BJ (cell line): ENCODE results near the gene ANO2. TPM values are rescaled to one million over a fixed set of nuclear protein-coding genes. Genes with fewer than 3 reads are reported as not detected.

ENCODE experiments used
- CTCF ChIA-PET: fragments of 350-600 bp; formaldehyde crosslinking; extraction: SDS; loops from one replicate; lab custom pipeline; 2021; ENCODE audit warnings: antibody characterized with exemption, inconsistent platforms; lab: Yijun Ruan, JAX
- POLR2A ChIA-PET: fragments of 300-600 bp; sonication (Branson Sonifier 250); formaldehyde crosslinking; extraction: SDS; loops from one replicate; lab custom pipeline; 2021; ENCODE audit warnings: antibody characterized with exemption; lab: Charles Lee
- DNase-seq: peaks from one replicate; pipeline ENCODE4 v3.0.0-alpha.2; 2011; ENCODE audit warnings: low read depth
- H3K27me3 ChIP-seq: 2 replicates; pipeline ENCODE4 v1.6.0; 2011; ENCODE audit warnings: low read length; ENCODE audit not compliant: control insufficient read depth, insufficient read depth
- H3K36me3 ChIP-seq: 2 replicates; pipeline ENCODE4 v1.5.1; 2011; ENCODE audit warnings: low read length; ENCODE audit not compliant: control insufficient read depth, insufficient read depth
- H3K4me3 ChIP-seq: 2 replicates; pipeline ENCODE4 v1.5.1; 2011; ENCODE audit warnings: low read depth, mild to moderate bottlenecking, control low read depth, low read length
- polyA plus RNA-seq: library from polyadenylated mRNA; depleted of rRNA; stranded (reverse); fragments of >200 nt; gene quantifications from 2 replicates; pipeline ENCODE4 v1.2.3, GENCODE V29; 2011
- TF ChIP-seq, protein P1 (sequence below): IDR thresholded peaks from 2 replicates; pipeline ENCODE4 v1.5.1; 2011; ENCODE audit warnings: low read depth, mild to moderate bottlenecking, control low read depth, inconsistent platforms, low read length, moderate library complexity; ENCODE audit not compliant: insufficient read depth

ANO2 gene
- polyA plus RNA-seq, 1 experiment = 0.10 TPM

- TF ChIP-seq, protein P1, sequence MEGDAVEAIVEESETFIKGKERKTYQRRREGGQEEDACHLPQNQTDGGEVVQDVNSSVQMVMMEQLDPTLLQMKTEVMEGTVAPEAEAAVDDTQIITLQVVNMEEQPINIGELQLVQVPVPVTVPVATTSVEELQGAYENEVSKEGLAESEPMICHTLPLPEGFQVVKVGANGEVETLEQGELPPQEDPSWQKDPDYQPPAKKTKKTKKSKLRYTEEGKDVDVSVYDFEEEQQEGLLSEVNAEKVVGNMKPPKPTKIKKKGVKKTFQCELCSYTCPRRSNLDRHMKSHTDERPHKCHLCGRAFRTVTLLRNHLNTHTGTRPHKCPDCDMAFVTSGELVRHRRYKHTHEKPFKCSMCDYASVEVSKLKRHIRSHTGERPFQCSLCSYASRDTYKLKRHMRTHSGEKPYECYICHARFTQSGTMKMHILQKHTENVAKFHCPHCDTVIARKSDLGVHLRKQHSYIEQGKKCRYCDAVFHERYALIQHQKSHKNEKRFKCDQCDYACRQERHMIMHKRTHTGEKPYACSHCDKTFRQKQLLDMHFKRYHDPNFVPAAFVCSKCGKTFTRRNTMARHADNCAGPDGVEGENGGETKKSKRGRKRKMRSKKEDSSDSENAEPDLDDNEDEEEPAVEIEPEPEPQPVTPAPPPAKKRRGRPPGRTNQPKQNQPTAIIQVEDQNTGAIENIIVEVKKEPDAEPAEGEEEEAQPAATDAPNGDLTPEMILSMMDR = no peak
- ChIA-PET CTCF (no interaction called here), POLR2A (no interaction called here)
- Histone ChIP-seq H3K4me3 (no peak overlapping the region), H3K27me3 (peaks cover 1% of the 10 kb centered on the region), H3K36me3 (no peaks in the 10 kb centered on the region)
- no peak for DNase-seq
Observed at GRCh38 chr12:5910790-5911548, 34.1 kb downstream of the ANO2 start.

DNA sequence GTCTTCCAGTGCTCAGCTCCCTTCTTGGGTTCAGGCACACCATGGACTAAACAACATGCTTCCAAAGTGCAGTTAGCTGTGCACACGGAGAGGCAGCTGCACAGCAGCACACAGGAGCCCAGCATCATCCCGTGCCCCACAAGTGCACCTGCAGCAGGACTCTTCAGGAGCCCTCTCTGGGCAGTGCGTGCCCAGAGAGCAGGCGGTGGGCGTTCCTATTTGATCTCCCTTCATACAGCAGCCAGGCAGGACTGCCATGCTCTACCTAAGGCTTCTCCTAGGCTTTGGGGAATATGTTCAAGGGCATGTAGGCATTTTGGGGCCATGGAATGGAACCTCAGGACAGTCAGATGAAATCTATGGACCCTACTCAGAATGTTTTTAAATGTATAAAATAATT is 35.5 kb downstream of the ANO2 start:
- ChIA-PET POLR2A (no interaction called here), CTCF (no interaction called here)
- H3K27me3 ChIP-seq = peaks cover 1% of the 10 kb centered on the region
- DNase-seq = no peak
- TF ChIP-seq, protein P1 = no peak
- H3K4me3 ChIP-seq = no peak overlapping the region
- H3K36me3 ChIP-seq = no peaks in the 10 kb centered on the region

- TF ChIP-seq, protein P1 = no peak
- H3K4me3 ChIP-seq = no peak overlapping the region
- CTCF ChIA-PET = no interaction called here
- H3K36me3 ChIP-seq = no peaks in the 10 kb centered on the region
- DNase-seq = no peak
- peaks cover 1% of the 10 kb centered on the region; the same call in 1 of the 2 replicates for H3K27me3 ChIP-seq
- POLR2A ChIA-PET = no interaction called here
Observed at GRCh38 chr12:5908251-5908650, 36.8 kb downstream of the ANO2 start.

DNA sequence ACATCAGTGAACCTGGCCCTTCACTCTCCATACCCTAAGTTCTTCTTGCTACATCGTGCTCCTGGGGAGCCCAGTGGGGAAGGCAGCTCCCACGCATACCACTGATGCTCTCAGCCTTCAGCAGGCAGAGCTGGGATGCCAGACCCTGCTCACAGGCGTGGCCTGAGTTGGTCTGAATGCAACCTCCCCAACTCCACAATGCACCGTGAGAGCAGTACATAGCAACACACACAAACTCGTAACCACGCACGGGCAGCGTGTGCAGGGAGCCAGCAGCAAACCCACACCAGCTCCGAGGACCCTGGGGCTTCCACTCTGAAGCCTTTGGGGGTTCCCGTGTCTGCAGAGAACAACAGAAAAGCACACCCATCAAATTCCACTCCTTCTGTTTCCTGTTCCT is 37.3 kb downstream of the ANO2 start:
- ChIA-PET POLR2A (no interaction called here), CTCF (no interaction called here)
- peaks cover 1% of the 10 kb centered on the region; the same call in 1 of the 2 replicates for H3K27me3 ChIP-seq
- H3K36me3 ChIP-seq = no peaks in the 10 kb centered on the region
- no peak overlapping the region for H3K4me3 ChIP-seq
- no peak for DNase-seq
- TF ChIP-seq, protein P1 = no peak

DNA sequence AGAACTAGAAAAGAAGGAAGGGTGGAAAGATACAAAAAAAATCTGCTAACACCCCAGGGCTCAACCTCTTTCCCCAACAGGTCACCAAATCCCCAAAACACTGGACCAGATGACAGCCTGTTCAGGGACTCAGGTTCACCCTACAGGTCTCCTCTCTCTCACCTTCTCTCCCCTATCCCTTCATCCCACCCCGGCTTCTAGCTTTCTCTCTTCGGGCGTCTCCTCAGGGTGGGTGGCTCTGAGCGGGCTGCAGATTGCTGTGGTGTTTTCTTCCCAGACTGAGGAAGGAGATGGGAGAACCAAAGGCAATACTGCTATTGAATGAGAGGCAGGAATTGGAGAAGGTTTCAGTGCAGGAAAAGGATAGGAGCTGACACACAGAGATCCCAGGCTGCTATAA is 39.3 kb downstream of the ANO2 start:
- Histone ChIP-seq H3K27me3 (no peaks in the 10 kb centered on the region; the same call in 1 of the 2 replicates), H3K4me3 (no peak overlapping the region), H3K36me3 (no peaks in the 10 kb centered on the region)
- CTCF ChIA-PET = no interaction called here
- DNase-seq = no peak
- POLR2A ChIA-PET = no interaction called here
- TF ChIP-seq, protein P1 = no peak
